ENCODE results near the gene KBTBD4. TPM values are rescaled to one million over a fixed set of nuclear protein-coding genes. Genes with fewer than 3 reads are reported as not detected.

Gene KBTBD4
- total and polyA plus RNA-seq, 2 of the 13 experiments (the other 11 are each of a cell fraction or from before 2014, with no cell fraction given): 8.5 to 12.8 TPM

GRCh38 chr11:47552566-47553405 lies 26.0 kb downstream of the KBTBD4 start, which contains the start of gene CELF1 (continued):
- TF ChIP-seq HOMEZ (CRISPR knock-in tag; IDR thresholded peaks at IDR 0.05; ENCODE audit: low read depth): 0 out of 2 replicates have a peak, but pooled peaks have one; percentile 26
- no peak for TF ChIP-seq ZBTB7A (CRISPR knock-in tag; IDR thresholded peaks at IDR 0.05)
- TF ChIP-seq ZNF205 (CRISPR knock-in tag; IDR thresholded peaks at IDR 0.05): peak; percentile 76
- TF ChIP-seq ATF4 (CRISPR knock-in tag; IDR thresholded peaks at IDR 0.05): 0 out of 4 replicates have a peak, but pooled peaks of 1 of the 2 experiments have one; percentile 38
- no peak for TF ChIP-seq BRCA1 (CRISPR knock-in tag; IDR thresholded peaks at IDR 0.05)
- TF ChIP-seq ZNF574 (CRISPR knock-in tag; IDR thresholded peaks at IDR 0.05): peak; percentile 98
- TF ChIP-seq ELF3 (CRISPR knock-in tag; IDR thresholded peaks at IDR 0.05): peak; percentile 54; the same call in 1 of the 2 replicates
- 0 out of 2 replicates have a peak, but pooled peaks have one; percentile 64 for TF ChIP-seq WIZ (CRISPR knock-in tag; IDR thresholded peaks at IDR 0.05)
- 0 out of 2 replicates have a peak, but pooled peaks have one; percentile 80 for TF ChIP-seq DNMT1 (CRISPR knock-in tag; IDR thresholded peaks at IDR 0.05)
- TF ChIP-seq KDM3A (CRISPR knock-in tag; IDR thresholded peaks at IDR 0.05; ENCODE audit: low read depth): no peak; the same call in 1 of the 2 replicates
- TF ChIP-seq ZFP37 (CRISPR knock-in tag; IDR thresholded peaks at IDR 0.05; ENCODE audit: borderline replicate concordance): no peak
- no peak for TF ChIP-seq IRF9 (CRISPR knock-in tag; IDR thresholded peaks at IDR 0.05; ENCODE audit: borderline replicate concordance)
- peak; percentile 71; the same call in 1 of the 2 replicates for TF ChIP-seq ZNF225 (CRISPR knock-in tag; IDR thresholded peaks at IDR 0.05)
- no peak for TF ChIP-seq TCF7 (IDR thresholded peaks at IDR 0.05; ENCODE audit: low read depth)
- peak; percentile 88 for TF ChIP-seq THAP11 (CRISPR knock-in tag; IDR thresholded peaks at IDR 0.05)
- TF ChIP-seq KDM6A (CRISPR knock-in tag; IDR thresholded peaks at IDR 0.05; ENCODE audit: low read depth): no peak
- TF ChIP-seq PATZ1 (CRISPR knock-in tag; IDR thresholded peaks at IDR 0.05): peak; percentile 65
- 0 out of 2 replicates have a peak, but pooled peaks have one; percentile 67 for TF ChIP-seq ZNF572 (CRISPR knock-in tag; IDR thresholded peaks at IDR 0.05)
- no peak for TF ChIP-seq ZFP41 (CRISPR knock-in tag; IDR thresholded peaks at IDR 0.05; ENCODE audit: borderline replicate concordance)
- no peak for TF ChIP-seq ZNF746 (CRISPR knock-in tag; IDR thresholded peaks at IDR 0.05)
